HG03460 (cell line): ENCODE data around the gene TEX29.

ENCODE experiments used
- ATAC-seq: cut with Tn5 transposase; IDR thresholded peaks from one replicate; pipeline ENCODE4 v1.9.1; 2021; ENCODE audit not compliant: unreplicated experiment

TEX29 gene

DNA sequence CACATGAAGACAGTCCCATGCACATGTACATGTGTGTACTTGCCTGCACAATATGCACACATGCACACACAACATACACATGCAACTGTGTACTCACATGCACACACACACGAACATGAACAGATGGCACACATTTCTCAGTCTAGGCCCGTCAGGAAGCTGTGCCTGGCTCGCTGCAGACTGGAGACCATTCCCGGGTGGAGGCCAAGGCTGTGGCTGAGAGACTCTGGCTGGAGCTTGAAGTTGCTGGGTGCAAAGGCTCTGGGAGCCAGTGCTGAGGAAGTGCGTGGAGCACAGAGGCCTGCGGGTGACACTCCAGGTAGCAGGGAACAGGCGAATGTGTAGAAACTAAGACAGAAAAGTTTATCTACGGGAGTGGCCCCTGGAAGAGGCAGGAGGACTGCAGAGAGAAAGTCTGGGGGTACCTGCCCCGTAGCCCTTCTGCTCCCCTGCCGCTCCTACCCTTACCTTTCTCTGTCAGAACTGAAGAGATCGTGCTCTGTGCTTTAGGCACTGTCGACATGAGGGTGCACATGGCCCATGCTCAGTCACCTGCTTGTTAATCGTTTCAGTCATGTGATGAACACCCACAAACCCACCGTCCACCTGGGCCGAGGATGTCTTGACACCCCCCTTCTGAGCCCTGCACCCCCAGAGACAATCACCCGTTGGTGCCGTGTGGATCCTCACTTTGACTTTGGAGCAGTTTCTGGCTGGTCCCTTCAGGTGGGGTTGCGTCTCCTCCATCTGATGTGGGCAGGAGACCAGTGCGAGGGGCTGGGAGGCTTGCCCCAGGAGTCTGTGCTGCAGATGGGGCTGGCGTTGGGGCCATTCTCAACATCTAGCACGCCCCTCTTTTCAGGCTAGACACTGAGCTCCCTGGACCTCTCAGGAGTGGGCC lies 69.4 kb downstream of the TEX29 start:
- no peak for ATAC-seq

DNA sequence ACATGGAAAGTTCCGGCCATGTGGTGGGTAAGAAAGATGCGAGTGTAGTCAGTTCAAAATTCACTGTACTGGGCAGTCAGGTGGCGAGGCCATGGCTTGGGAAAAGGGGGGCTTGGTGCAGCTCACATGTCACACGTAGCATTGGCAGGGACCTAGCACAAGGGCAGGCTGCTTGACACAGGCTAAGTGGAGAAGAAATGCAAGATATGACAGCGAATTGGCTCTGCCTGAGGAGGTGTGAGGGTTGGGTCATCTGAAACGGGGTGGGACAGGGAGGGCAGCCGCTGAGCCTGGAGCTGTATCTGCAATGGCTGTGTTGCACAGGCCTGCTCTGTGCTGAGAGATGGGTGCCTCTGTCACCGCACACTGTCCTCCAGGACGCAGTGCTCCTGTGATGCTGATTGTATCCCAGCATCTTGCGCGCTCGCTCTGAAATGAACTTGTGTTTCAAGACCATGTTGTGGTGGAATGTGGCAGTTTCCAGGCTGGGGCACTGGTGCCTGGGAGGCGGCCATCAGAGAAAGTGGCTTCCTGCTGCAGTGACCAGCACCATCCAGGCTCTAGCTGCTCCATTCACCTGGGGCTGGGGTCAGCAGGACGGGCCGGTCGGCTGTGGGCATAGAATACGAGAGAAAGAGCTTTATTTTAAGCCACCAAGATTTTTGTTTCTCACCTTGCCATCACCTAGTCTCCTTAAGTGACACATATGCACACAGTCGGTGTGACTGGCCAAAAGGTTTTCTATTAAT lies 70.3 kb downstream of the TEX29 start:
- no peak for ATAC-seq

GRCh38 chr13:111392486-111392885 lies 72.0 kb downstream of the TEX29 start:
- ATAC-seq = no peak

DNA sequence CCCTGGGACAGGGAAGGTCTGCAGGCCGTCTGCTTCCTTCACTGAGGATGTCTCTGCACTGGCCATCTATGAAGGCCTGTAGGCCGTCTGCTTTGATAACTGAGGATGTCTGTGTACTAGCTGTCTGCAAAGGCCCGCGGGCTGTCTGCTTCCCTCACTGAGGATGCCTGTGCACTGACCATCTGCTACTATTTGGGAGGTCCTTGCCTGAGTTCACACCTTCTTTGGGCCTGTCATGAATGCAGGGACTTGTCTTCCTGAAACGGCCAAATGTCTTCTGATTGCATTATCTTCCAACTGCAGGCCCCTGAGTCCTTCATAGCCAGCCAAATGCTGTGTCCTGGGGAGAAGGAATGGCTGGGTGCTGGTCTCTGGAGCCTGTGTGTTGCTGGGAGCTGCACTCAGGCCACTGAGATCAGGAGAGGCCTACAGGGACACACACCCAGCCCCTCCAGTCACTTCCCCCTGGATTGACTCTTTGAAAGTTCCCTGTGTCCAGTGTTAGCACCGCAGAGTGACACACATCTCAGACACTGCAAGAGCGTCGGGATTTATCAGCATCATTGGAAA lies 72.9 kb downstream of the TEX29 start:
- no peak for ATAC-seq
